Measurements from ENCODE around the gene PSPH.

PSPH gene

DNA sequence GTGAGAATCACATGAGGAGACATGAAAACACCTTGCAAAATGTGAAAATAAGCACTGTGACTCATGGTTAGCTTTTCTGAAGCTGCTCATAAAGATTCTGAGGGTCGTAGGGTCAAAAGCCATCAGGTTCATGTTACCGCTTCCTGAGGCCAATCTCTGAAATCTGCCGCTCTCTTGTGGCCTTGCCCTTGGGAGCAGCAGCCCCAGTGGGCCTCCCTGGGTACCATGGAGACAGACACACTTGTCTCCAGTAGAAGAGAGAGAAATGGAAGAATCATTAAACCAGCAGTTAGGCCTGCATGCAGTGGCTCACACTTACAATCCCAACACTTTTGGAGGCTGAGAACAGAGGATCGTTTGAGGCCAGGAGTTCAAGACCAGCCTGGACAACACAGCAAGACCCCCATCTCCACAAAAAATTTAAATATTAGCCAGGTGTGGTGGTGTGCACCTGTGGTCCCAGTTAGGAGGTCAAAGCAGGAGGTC is 44.0 kb downstream of the PSPH start:
- DNase-seq (ENCODE audit: low read depth, low spot score) = no peak

DNA sequence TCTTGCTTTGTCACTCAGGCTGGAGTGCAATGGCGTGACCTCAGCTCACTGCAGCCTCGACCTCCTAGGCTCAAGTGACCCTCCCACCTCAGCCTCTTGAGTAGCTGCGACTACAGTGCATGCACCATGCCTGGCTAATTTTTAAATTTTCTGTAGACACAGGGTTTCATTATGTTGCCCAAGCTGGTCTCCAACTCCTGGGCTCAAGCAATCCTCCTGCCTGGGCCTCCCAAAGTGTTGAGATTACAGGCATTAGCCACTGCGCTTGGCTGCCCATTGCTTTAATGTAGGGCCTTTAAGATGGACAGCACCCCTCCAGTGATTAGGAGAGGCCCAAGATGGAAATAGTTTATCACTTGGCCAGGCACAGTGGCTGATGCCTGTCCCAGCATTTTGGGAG is 47.5 kb downstream of the PSPH start:
- DNase-seq (ENCODE audit: low read depth, low spot score) = no peak

DNA sequence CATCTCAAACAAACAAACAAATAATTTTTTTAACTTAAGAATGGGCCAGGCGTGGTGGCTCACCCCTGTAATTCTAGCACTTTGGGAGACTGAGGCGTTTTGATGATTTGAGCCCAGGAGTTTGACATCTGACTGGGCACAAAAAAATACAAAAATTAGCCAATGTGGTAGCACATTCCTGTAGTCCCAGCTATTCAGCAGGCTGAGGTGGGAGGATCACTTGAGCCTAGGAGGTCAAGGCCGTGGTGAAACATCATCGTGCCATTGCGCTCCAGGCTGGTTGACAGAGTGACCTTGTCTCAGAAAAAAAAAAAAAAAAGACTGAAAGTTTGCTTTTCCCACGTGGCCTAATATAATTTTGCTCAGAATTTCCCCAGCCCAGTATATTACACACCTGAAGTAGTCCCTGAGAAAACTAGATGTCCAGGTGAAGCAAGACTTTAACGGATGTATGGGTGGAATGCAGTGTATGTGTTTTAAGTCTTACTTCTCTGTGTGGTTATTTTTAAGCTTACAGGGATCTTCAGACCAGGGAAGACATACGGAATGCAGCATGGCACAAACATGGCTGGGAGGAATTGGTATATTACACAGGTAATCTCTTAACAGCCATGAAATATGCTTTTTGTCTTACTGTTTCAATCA is 54.3 kb downstream of the PSPH start:
- no peak for DNase-seq (ENCODE audit: low read depth, low spot score)

DNA sequence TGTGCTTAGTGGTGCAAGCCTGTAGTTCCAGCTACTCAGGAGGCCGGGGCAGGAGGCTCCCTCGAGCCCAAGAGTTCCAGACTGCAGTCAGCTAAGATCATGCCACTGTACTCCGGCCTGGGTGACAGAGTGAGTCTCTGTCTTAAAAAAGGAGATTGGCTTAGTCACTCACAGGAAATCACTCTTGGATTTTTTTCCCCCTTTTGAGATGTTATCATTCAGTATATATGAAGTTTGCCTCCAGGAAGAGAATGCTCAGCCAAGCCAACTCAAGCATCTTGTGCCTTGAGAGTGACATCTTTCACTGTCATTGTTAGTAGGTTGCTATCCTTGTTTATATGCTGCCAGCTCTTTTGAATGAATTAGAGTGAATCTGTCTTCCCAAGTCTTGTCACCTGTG is 58.9 kb downstream of the PSPH start:
- no peak for DNase-seq (ENCODE audit: low read depth, low spot score)

DNA sequence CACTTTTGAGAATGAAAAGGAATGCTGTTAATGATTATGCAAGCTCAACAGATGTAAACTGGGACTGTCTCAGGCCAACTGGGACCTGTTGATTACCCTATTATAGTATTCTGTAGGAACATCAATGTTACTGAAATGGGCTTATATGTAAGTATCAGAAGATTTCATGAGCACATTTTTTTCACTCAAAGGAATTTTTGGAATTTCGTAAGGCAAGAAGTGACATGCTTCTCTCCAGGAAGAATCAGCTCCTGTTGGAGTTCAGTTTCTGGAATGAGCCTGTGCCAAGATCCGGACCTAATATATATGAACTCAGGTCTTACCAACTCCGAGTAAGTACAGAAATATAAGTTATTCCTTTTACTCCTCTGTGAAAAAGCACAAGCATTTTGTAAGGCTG is 67.7 kb downstream of the PSPH start:
- no peak for DNase-seq (ENCODE audit: low read depth, low spot score)

DNA sequence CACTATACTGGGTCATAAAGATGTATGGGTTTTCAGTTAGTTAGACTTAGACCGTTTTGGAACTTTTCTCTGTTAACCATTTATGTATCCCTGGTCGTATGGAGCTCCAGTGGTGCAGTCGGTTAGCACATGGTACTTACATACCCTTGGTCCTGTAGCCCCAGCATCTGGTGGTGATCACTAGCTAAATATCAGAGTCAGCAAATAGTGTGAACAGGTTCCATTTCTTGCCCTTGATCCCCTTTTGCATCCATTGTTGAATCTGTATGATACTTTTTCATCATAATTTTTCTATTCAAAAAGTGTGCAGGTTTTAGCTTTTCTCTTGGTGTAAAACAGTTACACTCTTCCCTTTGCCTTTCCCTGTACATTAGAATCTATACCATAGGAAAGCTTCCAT is 71.0 kb downstream of the PSPH start:
- DNase-seq (ENCODE audit: low read depth, low spot score) = no peak

DNA sequence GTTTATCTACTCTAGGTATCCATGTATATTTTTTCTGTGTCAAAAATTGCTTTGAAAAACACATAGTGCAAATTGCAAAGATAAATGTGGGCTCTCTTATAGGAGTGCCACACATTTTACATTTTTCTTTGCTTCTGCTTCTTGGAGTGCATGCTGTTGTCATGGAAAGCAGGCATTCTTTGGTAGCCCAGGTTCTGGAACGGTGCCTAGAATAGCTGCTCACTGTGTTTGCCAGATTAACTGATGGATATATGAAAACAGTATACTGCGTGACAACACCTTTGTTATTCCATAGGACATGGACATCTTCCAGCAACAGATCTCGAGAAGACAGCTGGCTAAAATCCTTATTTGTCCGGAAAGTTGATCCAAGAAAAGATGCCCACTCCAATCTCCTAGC is 73.4 kb downstream of the PSPH start:
- DNase-seq (ENCODE audit: low read depth, low spot score) = no peak

DNA sequence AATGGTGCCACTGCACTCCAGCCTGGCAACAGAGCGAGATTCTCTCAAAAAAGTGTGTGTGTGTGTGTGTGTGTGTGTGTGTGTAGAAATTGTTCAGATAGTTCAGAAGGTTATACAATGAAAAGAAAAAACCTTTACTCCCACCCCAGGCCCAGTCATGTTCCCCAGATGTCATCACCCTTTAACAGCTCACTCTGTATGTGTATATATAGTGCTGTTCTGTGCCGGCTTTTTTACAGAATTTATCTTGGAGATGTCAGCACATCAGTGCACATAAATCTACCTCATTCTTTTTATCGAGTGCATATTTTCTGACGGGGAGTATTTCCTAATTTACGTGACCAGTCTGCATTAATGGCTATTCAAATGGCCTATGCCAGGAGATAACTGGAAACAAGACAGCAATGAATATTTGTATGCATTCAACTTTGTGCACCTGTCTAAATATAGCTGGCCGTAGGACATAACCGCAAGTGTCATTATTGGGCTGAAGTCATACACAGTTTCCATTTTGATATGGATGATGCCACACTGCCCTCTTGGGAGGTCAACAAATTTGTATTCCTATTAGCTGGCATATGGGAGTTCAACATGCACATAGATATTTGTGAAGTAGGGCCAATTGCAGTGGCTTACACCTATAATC is 75.1 kb downstream of the PSPH start:
- DNase-seq (ENCODE audit: low read depth, low spot score) = no peak

DNA sequence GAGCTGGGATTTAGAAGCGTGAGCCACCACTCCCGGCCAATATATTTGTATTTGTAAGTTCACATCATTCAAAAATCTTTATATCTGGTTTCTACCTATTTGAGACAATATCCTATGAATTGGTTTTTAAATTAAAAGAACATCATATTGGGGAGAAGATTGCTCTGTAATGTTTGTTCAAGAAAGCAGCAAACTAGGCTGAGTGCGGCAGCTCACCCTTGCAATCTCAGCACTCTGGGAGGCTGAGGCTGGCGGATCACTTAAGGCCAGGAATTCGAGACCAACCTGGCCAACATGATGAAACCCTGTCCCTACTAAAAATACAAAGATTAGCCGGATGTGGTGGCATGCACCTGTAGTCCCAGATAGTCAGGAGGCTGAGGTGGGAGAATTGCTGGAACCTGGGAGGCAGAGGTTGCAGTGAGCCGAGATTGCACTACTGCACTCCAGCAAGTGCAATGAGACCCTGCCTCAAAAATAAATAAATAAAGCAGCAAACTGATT is 77.4 kb downstream of the PSPH start:
- DNase-seq (ENCODE audit: low read depth, low spot score) = no peak

DNA sequence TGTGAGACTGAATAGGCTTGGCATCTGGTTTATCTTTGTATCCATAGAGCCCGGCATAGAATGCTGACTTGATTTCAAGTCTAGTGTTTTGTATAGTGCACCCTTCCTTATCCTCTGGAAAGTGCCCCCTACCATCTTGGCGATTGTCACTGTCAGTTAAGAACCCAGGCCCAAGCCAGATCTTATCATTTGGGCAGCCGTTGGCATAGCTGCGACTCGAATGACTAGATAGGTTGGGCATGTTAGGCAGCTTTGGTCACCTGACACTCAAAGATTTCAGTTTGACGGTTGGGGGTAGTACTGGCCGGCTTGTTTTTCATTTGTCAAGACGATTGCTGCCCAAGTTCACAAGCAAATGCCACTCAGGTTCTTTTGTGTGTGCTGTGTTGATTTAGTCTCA is 80.3 kb downstream of the PSPH start:
- no peak for DNase-seq (ENCODE audit: low read depth, low spot score)

DNA sequence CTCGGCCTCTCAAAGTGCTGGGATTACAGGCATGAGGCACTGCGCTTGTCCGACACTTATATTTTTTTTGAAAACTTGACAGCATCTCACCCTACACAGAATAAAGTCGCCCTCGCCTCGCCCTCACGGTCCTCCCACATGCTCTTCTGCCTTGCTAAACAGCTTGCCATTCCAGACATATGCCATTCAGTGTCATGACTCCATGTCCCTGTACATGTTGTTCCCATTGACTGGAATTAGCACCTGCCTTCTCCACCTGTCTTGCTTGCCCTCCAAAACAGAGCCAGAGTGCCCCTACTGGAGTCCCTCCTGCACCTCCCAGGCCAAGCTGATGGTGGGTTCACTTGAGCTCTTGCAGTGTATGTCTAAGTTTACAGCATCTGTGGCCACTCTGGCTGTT is 80.7 kb downstream of the PSPH start:
- no peak for DNase-seq (ENCODE audit: low read depth, low spot score)

DNA sequence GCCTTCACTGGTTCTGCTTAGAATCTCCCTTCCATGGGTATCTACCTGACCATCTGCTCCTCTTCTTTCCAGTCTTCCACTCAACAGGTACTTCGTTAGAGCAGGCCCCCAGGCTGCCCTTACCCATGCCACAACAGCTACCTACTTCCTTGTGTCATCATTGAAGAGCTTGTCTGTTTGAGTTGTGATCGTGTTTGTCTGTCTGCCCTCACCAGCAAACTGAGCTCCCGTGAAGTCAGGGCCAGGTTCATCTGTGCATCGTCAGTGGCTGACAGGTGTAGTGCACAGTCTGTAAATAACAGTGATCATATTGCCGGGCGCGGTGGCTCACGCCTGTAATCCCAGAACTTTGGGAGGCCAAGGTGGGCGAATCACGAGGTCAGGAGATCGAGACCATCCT is 81.9 kb downstream of the PSPH start:
- no peak for DNase-seq (ENCODE audit: low read depth, low spot score)

DNA sequence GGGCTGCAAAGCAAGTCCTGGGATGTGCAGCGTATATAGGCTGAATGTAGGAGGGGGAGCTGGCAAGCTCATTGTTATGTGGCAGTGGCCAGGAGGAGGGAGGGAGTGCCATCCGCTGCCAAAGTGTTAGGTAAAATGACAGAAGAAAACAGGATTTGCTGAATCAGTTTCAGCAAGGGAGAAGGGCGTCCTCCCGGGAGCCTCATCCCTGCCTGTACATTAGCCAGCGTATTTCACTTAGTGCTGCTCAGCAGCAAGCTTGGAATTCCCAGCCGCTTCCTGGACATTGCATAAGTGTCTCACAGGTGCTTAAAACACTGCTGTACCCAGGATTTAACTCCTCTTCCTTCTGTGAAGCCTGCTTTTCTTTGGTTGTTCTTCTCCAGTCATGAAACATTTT is 84.4 kb downstream of the PSPH start:
- DNase-seq (ENCODE audit: low read depth, low spot score) = no peak

DNA sequence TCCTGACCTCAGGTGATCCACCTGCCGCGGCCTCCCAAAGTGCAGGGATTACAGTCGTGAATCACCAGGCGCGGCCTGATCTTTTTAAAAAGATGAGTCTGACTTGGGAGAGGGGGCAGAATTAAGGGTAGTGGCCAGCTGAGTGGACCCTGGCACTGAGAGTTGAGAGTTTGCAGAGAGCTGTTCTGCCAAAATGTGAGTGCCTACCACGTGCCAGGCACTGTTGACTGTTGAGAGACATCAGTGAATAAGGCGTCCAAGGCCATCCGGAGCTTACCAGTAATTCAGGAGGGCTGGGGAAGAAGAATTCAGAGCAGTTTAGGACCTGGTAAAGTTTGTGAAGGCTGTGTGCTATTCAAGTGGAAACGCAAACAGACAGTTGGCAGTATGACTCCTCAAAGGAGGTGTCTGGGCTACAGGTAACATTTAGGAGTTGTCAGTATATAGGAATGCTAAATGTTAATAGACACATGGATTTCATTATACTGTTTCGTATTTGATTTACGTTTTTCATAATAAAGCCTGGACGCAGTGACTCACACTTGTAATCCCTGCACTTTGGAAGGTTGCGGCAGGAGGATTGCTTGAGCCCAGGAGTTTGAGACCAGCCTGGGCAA is 85.3 kb downstream of the PSPH start:
- no peak for DNase-seq (ENCODE audit: low read depth, low spot score)

DNA sequence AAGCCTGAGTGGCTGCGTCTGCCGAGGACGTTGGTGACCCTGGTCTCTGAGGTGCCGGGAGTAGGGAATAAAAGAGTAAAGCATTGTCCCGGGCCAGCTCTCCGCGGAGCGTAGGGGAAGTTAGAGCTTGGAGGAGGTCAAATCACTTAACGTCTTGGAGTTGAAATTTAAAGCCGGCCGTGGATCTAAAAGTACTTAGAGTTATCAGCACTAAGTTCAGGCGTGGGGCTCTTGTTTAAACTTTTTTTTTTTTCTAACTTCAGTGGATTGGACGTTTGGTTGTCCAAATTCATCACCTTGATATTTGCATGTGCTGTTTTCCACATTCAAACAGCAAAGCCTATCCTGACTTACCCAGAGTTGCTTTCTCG is 86.2 kb downstream of the PSPH start:
- DNase-seq (ENCODE audit: low read depth, low spot score) = no peak

DNA sequence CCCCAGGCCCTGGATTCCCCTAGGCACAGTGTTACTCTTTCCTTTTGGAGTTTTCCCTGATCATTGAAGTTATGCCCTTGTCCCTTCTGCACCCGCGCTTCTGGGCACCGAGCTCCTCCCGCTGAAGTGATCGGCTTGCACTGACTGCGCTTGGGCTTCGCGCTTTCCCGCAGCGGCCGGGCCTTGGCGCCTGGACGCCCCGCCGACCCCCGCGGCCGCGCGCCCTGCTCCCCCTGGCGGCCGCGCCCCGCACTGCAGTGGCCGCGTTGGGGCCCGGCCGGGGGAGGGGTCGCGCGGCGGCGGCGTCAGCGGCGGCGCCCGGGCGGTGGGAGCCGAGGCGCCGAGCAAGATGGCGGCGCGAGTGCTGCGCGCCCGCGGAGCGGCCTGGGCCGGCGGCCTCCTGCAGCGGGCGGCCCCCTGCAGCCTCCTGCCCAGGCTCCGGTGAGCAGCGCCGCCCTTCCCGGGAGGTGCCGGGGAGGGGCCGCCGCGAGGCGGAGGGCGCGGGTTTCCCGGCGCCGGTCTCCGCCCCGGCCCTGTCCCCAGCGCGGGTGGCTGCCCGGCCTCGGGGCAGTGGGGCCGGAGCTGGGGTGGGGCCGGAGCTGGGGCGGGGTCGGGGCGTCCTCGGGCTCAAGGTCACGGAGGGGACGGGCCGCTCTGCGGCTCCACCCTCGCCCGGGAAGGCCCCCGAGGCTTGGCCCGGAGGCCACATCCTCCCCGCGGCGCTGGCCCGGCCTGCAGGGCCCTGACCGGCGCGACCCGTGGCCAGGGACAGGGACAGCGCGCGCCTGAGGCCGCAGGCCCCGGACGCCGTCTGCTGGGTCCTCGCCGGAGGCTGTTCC is 86.8 kb downstream of the PSPH start, which contains the start of gene NIPSNAP2:
NIPSNAP2 (plus strand) TSS at position 325 of the 839 bp plus-strand sequence; CDS start at position 350, 25 bp downstream.
- no peak for DNase-seq (ENCODE audit: low read depth, low spot score)

DNA sequence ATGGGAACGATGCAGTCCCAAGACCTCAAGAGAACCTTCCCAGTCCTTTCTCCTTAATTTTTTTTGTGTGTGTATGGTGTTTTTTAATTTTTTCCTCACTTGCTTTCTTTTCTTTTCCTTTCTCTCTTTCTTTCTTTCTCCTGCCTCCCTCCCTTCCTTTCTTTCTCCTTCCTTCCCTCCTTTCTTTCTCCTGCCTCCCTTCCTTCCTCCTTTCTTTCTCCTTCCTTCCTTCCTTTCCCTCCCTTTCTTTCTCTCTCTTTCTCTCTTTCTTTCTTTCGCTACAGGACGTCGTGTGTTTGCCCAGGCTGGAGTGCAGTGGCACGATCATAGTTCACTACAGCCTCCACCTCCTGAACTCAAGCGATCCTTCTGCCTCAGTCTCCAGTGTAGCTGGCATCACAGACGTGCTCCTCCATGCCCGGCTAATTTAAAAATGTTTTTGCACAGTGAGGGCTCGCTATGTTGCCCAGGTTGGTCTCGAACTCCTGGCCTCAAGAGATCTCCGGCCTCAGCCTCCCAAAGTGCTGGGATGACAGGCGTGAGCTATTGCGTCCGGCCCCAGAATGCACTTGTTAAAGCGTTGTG is 87.6 kb downstream of the PSPH start:
- no peak for DNase-seq (ENCODE audit: low read depth, low spot score)

DNA sequence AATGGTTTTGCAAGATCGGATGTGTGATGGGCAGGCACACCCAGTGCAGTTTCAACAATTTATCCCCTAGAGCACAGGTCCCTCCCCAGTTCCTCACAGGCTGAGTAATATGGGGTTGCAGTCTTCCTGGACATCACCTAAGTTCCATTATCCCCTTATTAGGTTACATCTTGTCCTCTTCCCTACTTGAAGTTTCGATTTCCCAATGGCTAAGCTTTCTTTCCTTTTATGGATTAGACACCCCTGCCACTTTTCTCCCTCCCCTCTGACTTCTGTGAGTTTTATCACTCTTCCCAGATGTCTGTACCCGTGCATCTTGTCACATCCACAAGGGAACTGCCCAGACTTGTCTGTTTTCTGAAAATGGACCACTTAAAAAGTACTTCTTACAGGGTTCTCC is 89.2 kb downstream of the PSPH start:
- DNase-seq (ENCODE audit: low read depth, low spot score) = no peak
